Suprapubic skin (tissue), 4 donors: ENCODE measurements around the gene PAK3. TPM values are rescaled to one million over a fixed set of nuclear protein-coding genes. Genes with fewer than 3 reads are reported as not detected.

Experiments
- DNase-seq, 2 donors: peaks; one replicate each; pipeline ENCODE4 v3.0.0-alpha.2; 2019; ENCODE audit warnings: low spot score in 2 of 2
- H3K27ac ChIP-seq: fragments of 200-600 bp; sonication (generic); one replicate; pipeline ENCODE4 v1.5.1; 2019
- H3K27me3 ChIP-seq: fragments of 200-600 bp; sonication (generic); one replicate; pipeline ENCODE4 v1.5.1; 2019
- H3K36me3 ChIP-seq: fragments of 200-600 bp; sonication (generic); one replicate; pipeline ENCODE4 v1.5.1; 2019
- H3K4me1 ChIP-seq: fragments of 200-600 bp; sonication (generic); one replicate; pipeline ENCODE4 v1.5.1; 2019
- H3K4me3 ChIP-seq: fragments of 200-600 bp; sonication (generic); one replicate; pipeline ENCODE4 v1.5.1; 2019; ENCODE audit warnings: mild to moderate bottlenecking
- H3K9me3 ChIP-seq: fragments of 200-600 bp; sonication (generic); one replicate; pipeline ENCODE4 v1.5.1; 2019
- CTCF ChIP-seq, 2 donors: fragments of 200-600 bp in 1 of 2; fragments of 450-650 bp in 1 of 2; sonication (generic) in 1 of 2; IDR thresholded peaks; one replicate each; pipeline ENCODE4 v1.5.1; 2016 to 2019; ENCODE audit warnings: antibody characterized with exemption in 2 of 2, mild to moderate bottlenecking in 1 of 2, moderate library complexity in 1 of 2
- EP300 ChIP-seq: sonication (generic); formaldehyde crosslinking; IDR thresholded peaks from one replicate; pipeline ENCODE4 v1.6.1; 2017; ENCODE audit warnings: antibody characterized with exemption
- POLR2A ChIP-seq, 2 donors: fragments of 450-650 bp; IDR thresholded peaks; one replicate each; pipeline ENCODE4 v1.6.1; 2017; ENCODE audit warnings: antibody characterized with exemption in 2 of 2, mild to moderate bottlenecking in 2 of 2, moderate library complexity in 2 of 2
- POLR2AphosphoS5 ChIP-seq, 3 donors: sonication (generic); formaldehyde crosslinking; IDR thresholded peaks; one replicate each; pipeline ENCODE4 v1.6.1; 2017; ENCODE audit warnings: antibody characterized with exemption in 3 of 3
- WGBS: methylation state at CpG from one replicate; pipeline ENCODE4 v1.1.5; 2018; 5-methylcytosine and 5-hydroxymethylcytosine counted together
- total RNA-seq, 4 donors: library from RNA; depleted of rRNA; stranded (reverse); fragments of >200 nt; gene quantifications; one replicate each; pipeline ENCODE4 v1.1.0, GENCODE V29; 2016

Gene PAK3
- total RNA-seq, 4 donors from 2014 or later, result 2.7 to 11.9 (median 5.1) TPM

GRCh38 chrX:111127038-111127437 lies 31.0 kb downstream of the PAK3 start:
- no peak overlapping the region for H3K27ac ChIP-seq
- DNase-seq, result no peak
- no peaks in the 10 kb centered on the region for H3K36me3 ChIP-seq
- H3K27me3 ChIP-seq, result no peaks in the 10 kb centered on the region
- H3K9me3 ChIP-seq, result no peaks in the 10 kb centered on the region
- H3K4me3 ChIP-seq, result no peak overlapping the region
- no peak for TF ChIP-seq EP300
- H3K4me1 ChIP-seq, result no peaks in the 10 kb centered on the region

- H3K4me1 ChIP-seq, result no peaks in the 10 kb centered on the region
- H3K27me3 ChIP-seq, result no peaks in the 10 kb centered on the region
- no peaks in the 10 kb centered on the region for H3K9me3 ChIP-seq
- H3K4me3 ChIP-seq, result no peak overlapping the region
- no peak for TF ChIP-seq EP300
- TF ChIP-seq POLR2A (IDR thresholded peaks at IDR 0.05), result no peak
- TF ChIP-seq CTCF (IDR thresholded peaks at IDR 0.05), result no peak
- TF ChIP-seq POLR2AphosphoS5 (IDR thresholded peaks at IDR 0.05), result no peak
- H3K36me3 ChIP-seq, result no peaks in the 10 kb centered on the region
- 67% methylated on average over 1 of the region's 1 CpG for WGBS
- H3K27ac ChIP-seq, result no peak overlapping the region
- no peak for DNase-seq
These were observed 33.9 kb downstream of the PAK3 start for GRCh38 chrX:111129921-111130320.

- no peaks in the 10 kb centered on the region for H3K36me3 ChIP-seq
- no peak overlapping the region for H3K27ac ChIP-seq
- TF ChIP-seq POLR2AphosphoS5 (IDR thresholded peaks at IDR 0.05) (no peak), CTCF (IDR thresholded peaks at IDR 0.05) (no peak), EP300 (no peak), POLR2A (IDR thresholded peaks at IDR 0.05) (no peak)
- no peaks in the 10 kb centered on the region for H3K4me1 ChIP-seq
- H3K9me3 ChIP-seq, result no peaks in the 10 kb centered on the region
- no peaks in the 10 kb centered on the region for H3K27me3 ChIP-seq
- H3K4me3 ChIP-seq, result no peak overlapping the region
- DNase-seq, result no peak
These were observed 35.6 kb downstream of the PAK3 start for GRCh38 chrX:111131572-111131971.

- Histone ChIP-seq H3K4me3 (no peak overlapping the region), H3K9me3 (no peaks in the 10 kb centered on the region), H3K4me1 (no peaks in the 10 kb centered on the region), H3K27me3 (no peaks in the 10 kb centered on the region), H3K36me3 (no peaks in the 10 kb centered on the region), H3K27ac (no peak overlapping the region)
- TF ChIP-seq POLR2AphosphoS5 (IDR thresholded peaks at IDR 0.05), result no peak
- no peak for TF ChIP-seq POLR2A (IDR thresholded peaks at IDR 0.05)
- TF ChIP-seq EP300, result no peak
- TF ChIP-seq CTCF (IDR thresholded peaks at IDR 0.05), result no peak
- no peak for DNase-seq
These were observed 37.4 kb downstream of the PAK3 start for GRCh38 chrX:111133389-111133788.

GRCh38 chrX:111145878-111146277 lies 49.9 kb downstream of the PAK3 start:
- no peak for DNase-seq
- Histone ChIP-seq H3K9me3 (no peaks in the 10 kb centered on the region), H3K4me3 (no peak overlapping the region), H3K36me3 (no peaks in the 10 kb centered on the region), H3K27ac (no peak overlapping the region), H3K27me3 (no peaks in the 10 kb centered on the region), H3K4me1 (no peaks in the 10 kb centered on the region)
- TF ChIP-seq CTCF (IDR thresholded peaks at IDR 0.05) (no peak), POLR2AphosphoS5 (IDR thresholded peaks at IDR 0.05) (no peak), POLR2A (IDR thresholded peaks at IDR 0.05) (no peak), EP300 (no peak)

- no peak for DNase-seq
These were observed 55.8 kb downstream of the PAK3 start for GRCh38 chrX:111151764-111152163.

More at GRCh38 chrX:111151764-111152163, 55.8 kb downstream of the PAK3 start:
- H3K36me3 ChIP-seq, result no peaks in the 10 kb centered on the region
- 78% methylated on average over 3 of the region's 3 CpGs for WGBS
- H3K9me3 ChIP-seq, result no peaks in the 10 kb centered on the region
- TF ChIP-seq POLR2AphosphoS5 (IDR thresholded peaks at IDR 0.05) (no peak), EP300 (no peak), POLR2A (IDR thresholded peaks at IDR 0.05) (no peak), CTCF (IDR thresholded peaks at IDR 0.05) (no peak)
- no peaks in the 10 kb centered on the region for H3K4me1 ChIP-seq
- no peak overlapping the region for H3K4me3 ChIP-seq
- H3K27ac ChIP-seq, result no peak overlapping the region
- no peaks in the 10 kb centered on the region for H3K27me3 ChIP-seq
